ENCODE results near the gene RXRA.

The RXRA gene

DNA sequence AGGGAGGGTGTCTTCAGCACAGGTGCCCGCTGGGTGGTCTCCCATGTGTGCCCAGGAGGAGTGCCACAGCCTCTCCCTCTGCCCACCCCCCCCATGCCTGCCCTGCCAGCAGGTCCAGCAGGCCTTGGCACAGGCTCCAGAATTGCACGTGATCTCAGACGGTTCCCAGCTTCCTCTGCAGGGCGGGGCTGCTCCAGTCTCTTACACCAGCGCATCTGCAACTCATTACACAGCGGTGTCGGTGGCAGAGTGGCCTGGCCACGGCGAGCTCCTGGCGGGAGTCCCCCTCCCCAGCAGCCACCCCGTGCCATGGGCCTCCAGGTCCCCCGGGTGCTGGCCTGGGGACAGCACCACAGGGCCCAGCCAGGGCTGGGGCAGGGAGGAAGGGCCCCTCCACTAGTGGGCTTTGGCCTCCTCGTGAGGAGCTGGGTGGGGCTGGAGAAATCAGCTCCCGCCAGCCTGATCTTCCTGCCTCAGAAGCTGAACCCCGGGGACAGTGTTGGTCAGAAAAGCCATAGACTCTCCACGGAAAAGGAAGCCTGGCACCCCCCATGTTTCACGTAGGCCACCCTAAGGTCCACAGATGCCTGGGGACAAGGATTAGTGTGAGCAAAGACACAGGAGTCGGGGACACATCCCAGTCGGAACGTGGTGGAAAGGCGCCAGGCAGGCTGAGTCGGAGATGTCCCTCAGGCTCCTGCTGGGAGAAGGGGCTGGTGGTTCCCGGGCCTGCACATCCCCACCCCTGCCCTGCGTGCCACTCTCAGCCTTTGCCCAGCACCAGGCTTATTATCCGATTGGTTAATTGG lies 40.2 kb downstream of the RXRA start:
- no peaks in the 10 kb centered on the region for H3K36me3 ChIP-seq (ENCODE audit: control insufficient read depth in 2 of 2, insufficient read depth in 2 of 2, low read length in 2 of 2)
- H3K4me3 ChIP-seq (ENCODE audit: low read length in 2 of 2): peak overlapping the region; percentile 46 to 64
- H3K4me1 ChIP-seq (ENCODE audit: control insufficient read depth, insufficient read depth, low read length): peaks cover 85% of the 10 kb centered on the region
- peak overlapping the region; percentile 58 to 70 for H3K9ac ChIP-seq (ENCODE audit: low read length in 2 of 2)
- H3K27ac ChIP-seq (ENCODE audit: low read length): peak overlapping the region; percentile 80
- no peaks in the 10 kb centered on the region for H3K27me3 ChIP-seq (ENCODE audit: control insufficient read depth in 1 of 2, insufficient read depth in 2 of 2, low read length in 2 of 2)
- H3K9me3 ChIP-seq (ENCODE audit: control insufficient read depth in 2 of 2, low read length in 2 of 2): no peaks in the 10 kb centered on the region

DNA sequence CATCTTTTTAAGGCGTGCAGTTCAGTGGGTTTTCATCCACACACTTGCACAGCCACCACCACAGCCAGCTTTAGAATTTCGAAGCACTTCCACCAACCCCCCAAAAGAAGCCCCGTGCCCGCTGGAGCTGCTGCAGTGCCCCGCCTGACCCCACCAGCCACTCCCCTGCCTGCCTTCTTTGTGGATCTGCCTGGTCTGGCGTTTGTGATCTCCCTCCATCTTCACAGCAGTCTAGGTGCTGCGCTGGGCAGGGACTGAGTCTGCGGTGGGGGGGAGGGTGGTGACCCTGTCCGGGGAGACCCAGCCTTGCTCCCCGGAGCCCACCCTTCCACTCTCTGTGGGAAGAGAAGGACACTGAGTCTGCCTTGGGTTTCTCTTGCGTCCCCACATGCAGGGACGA lies 40.8 kb downstream of the RXRA start:
- Histone ChIP-seq H3K9ac (ENCODE audit: low read length in 2 of 2) (no peak overlapping the region), H3K4me1 (ENCODE audit: control insufficient read depth, insufficient read depth, low read length) (peaks cover 83% of the 10 kb centered on the region), H3K4me3 (ENCODE audit: low read length in 2 of 2) (peak overlapping the region in 1 of 2 donors; percentile 64), H3K36me3 (ENCODE audit: control insufficient read depth in 2 of 2, insufficient read depth in 2 of 2, low read length in 2 of 2) (no peaks in the 10 kb centered on the region), H3K27ac (ENCODE audit: low read length) (peak overlapping the region; percentile 80), H3K27me3 (ENCODE audit: control insufficient read depth in 1 of 2, insufficient read depth in 2 of 2, low read length in 2 of 2) (no peaks in the 10 kb centered on the region), H3K9me3 (ENCODE audit: control insufficient read depth in 2 of 2, low read length in 2 of 2) (no peaks in the 10 kb centered on the region)

GRCh38 chr9:134367791-134368490 lies 41.7 kb downstream of the RXRA start:
- no peak overlapping the region for H3K27ac ChIP-seq (ENCODE audit: low read length)
- H3K9ac ChIP-seq (ENCODE audit: low read length in 2 of 2): no peak overlapping the region
- H3K36me3 ChIP-seq (ENCODE audit: control insufficient read depth in 2 of 2, insufficient read depth in 2 of 2, low read length in 2 of 2): no peaks in the 10 kb centered on the region
- H3K4me1 ChIP-seq (ENCODE audit: control insufficient read depth, insufficient read depth, low read length): peaks cover 85% of the 10 kb centered on the region
- no peak overlapping the region for H3K4me3 ChIP-seq (ENCODE audit: low read length in 2 of 2)
- no peaks in the 10 kb centered on the region for H3K9me3 ChIP-seq (ENCODE audit: control insufficient read depth in 2 of 2, low read length in 2 of 2)
- no peaks in the 10 kb centered on the region for H3K27me3 ChIP-seq (ENCODE audit: control insufficient read depth in 1 of 2, insufficient read depth in 2 of 2, low read length in 2 of 2)

DNA sequence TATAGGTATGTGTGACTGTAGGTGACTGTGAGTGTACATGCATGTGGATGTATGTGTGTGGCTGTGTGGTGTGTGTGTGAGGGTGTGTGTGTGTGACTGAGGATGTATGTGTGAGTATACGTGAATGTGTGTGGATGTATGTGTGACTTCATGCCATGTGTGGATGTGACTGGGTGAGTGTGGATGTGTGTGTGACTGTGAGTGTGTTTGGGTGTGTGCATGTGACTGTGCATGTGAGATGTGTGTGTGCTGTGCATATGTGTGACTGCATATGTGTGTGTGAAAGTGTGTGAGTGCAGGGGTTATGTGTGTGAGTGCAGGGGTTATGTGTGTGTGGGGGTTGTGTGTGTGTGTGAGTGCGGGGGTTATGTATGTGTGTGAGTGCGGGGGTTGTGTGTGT lies 42.3 kb downstream of the RXRA start:
- H3K9ac ChIP-seq (ENCODE audit: low read length in 2 of 2): no peak overlapping the region
- H3K36me3 ChIP-seq (ENCODE audit: control insufficient read depth in 2 of 2, insufficient read depth in 2 of 2, low read length in 2 of 2): no peaks in the 10 kb centered on the region
- H3K9me3 ChIP-seq (ENCODE audit: control insufficient read depth in 2 of 2, low read length in 2 of 2): no peaks in the 10 kb centered on the region
- H3K27me3 ChIP-seq (ENCODE audit: control insufficient read depth in 1 of 2, insufficient read depth in 2 of 2, low read length in 2 of 2): no peaks in the 10 kb centered on the region
- no peak overlapping the region for H3K27ac ChIP-seq (ENCODE audit: low read length)
- peaks cover 87% of the 10 kb centered on the region for H3K4me1 ChIP-seq (ENCODE audit: control insufficient read depth, insufficient read depth, low read length)
- no peak overlapping the region for H3K4me3 ChIP-seq (ENCODE audit: low read length in 2 of 2)

DNA sequence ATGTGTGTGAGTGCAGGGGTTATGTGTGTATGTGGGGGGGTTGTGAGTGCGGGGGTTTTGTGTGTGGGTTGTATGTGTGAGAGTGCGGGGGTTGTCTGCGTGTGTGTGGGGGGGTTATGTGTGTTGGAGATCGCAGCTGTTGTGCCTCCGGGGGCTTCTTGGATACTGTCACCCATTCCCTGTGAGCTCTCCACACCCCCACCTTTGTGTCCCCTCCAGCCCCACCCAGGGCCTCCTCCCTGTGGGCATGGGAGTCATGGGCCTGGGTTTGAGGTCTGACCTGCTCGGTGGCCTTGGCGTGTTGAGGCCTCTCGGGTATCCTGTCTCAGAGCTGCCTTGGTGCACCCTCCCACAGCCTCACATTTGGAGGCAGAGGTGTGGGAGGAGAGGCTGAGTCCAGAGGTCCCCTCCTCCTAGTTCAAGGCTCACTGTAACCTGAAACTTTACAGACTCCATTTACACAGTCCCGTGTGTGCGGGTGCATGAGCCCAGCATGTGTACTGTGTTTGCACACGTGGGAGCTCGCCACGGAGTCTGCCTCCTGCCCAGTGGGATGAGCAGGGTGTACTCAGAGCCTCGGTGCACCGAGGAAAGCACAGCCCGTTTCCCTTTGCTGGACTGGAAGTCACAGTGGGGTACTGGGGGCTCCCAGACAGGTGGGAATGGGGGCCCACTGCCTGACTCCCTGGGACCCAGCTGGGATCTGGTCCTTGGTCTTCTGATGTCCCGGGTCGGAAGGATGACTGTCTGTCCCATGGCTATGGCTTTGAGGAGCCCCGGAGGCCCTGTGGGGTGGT lies 43.4 kb downstream of the RXRA start:
- no peak overlapping the region for H3K27ac ChIP-seq (ENCODE audit: low read length)
- no peak overlapping the region for H3K9ac ChIP-seq (ENCODE audit: low read length in 2 of 2)
- peaks cover 89% of the 10 kb centered on the region for H3K4me1 ChIP-seq (ENCODE audit: control insufficient read depth, insufficient read depth, low read length)
- H3K9me3 ChIP-seq (ENCODE audit: control insufficient read depth in 2 of 2, low read length in 2 of 2): no peaks in the 10 kb centered on the region
- H3K27me3 ChIP-seq (ENCODE audit: control insufficient read depth in 1 of 2, insufficient read depth in 2 of 2, low read length in 2 of 2): no peaks in the 10 kb centered on the region
- no peaks in the 10 kb centered on the region for H3K36me3 ChIP-seq (ENCODE audit: control insufficient read depth in 2 of 2, insufficient read depth in 2 of 2, low read length in 2 of 2)
- H3K4me3 ChIP-seq (ENCODE audit: low read length in 2 of 2): no peak overlapping the region

DNA sequence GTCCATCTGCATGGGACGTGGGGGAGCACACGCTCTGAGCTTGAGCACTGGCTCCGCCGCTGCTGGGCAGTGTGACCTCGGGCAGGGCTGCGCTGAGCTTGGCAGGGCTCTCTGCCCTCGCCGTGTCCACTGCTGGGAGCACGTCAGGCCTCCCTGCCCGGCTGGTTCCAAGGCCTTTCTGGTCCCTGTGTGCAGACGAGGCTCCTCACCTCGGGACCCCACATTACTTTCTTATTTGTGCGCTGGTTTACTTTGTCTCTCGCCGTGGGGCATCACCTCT lies 43.9 kb downstream of the RXRA start:
- Histone ChIP-seq H3K4me1 (ENCODE audit: control insufficient read depth, insufficient read depth, low read length) (peaks cover 89% of the 10 kb centered on the region), H3K9me3 (ENCODE audit: control insufficient read depth in 2 of 2, low read length in 2 of 2) (no peaks in the 10 kb centered on the region), H3K27me3 (ENCODE audit: control insufficient read depth in 1 of 2, insufficient read depth in 2 of 2, low read length in 2 of 2) (no peaks in the 10 kb centered on the region), H3K9ac (ENCODE audit: low read length in 2 of 2) (no peak overlapping the region), H3K36me3 (ENCODE audit: control insufficient read depth in 2 of 2, insufficient read depth in 2 of 2, low read length in 2 of 2) (no peaks in the 10 kb centered on the region), H3K4me3 (ENCODE audit: low read length in 2 of 2) (no peak overlapping the region), H3K27ac (ENCODE audit: low read length) (no peak overlapping the region)

- H3K9ac ChIP-seq (ENCODE audit: low read length in 2 of 2): no peak overlapping the region
These were observed 44.4 kb downstream of the RXRA start for GRCh38 chr9:134370638-134371037.

DNA sequence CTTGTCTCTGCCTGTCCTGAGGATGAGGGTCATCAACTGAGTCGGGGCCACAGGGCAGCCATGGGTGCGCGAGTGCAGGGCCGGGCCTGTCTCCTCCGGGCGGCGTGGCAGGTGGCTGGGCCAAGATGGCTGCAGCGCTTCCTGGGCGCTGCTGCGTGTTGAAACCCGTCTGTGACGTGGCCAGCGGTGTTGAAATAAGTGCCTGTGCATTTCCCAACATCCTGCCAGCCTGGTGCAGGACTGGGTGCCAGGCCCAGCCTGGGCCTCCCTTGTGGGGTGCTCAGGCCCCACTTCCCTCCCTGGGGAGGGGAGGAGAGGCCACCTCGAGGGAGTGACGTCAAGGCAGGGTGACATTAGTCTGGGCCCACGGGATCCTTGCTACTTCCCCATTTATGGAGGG lies 45.5 kb downstream of the RXRA start:
- no peaks in the 10 kb centered on the region for H3K36me3 ChIP-seq (ENCODE audit: control insufficient read depth in 2 of 2, insufficient read depth in 2 of 2, low read length in 2 of 2)
- no peaks in the 10 kb centered on the region for H3K27me3 ChIP-seq (ENCODE audit: control insufficient read depth in 1 of 2, insufficient read depth in 2 of 2, low read length in 2 of 2)
- H3K4me1 ChIP-seq (ENCODE audit: control insufficient read depth, insufficient read depth, low read length): peaks cover 88% of the 10 kb centered on the region
- peak overlapping the region; percentile 55 for H3K27ac ChIP-seq (ENCODE audit: low read length)
- no peak overlapping the region for H3K4me3 ChIP-seq (ENCODE audit: low read length in 2 of 2)
- no peaks in the 10 kb centered on the region for H3K9me3 ChIP-seq (ENCODE audit: control insufficient read depth in 2 of 2, low read length in 2 of 2)
- no peak overlapping the region for H3K9ac ChIP-seq (ENCODE audit: low read length in 2 of 2)

More at GRCh38 chr9:134370638-134371037, 44.4 kb downstream of the RXRA start:
- no peak overlapping the region for H3K27ac ChIP-seq (ENCODE audit: low read length)
- peaks cover 89% of the 10 kb centered on the region for H3K4me1 ChIP-seq (ENCODE audit: control insufficient read depth, insufficient read depth, low read length)
- no peak overlapping the region for H3K4me3 ChIP-seq (ENCODE audit: low read length in 2 of 2)
- no peaks in the 10 kb centered on the region for H3K9me3 ChIP-seq (ENCODE audit: control insufficient read depth in 2 of 2, low read length in 2 of 2)
- H3K27me3 ChIP-seq (ENCODE audit: control insufficient read depth in 1 of 2, insufficient read depth in 2 of 2, low read length in 2 of 2): no peaks in the 10 kb centered on the region
- H3K36me3 ChIP-seq (ENCODE audit: control insufficient read depth in 2 of 2, insufficient read depth in 2 of 2, low read length in 2 of 2): no peaks in the 10 kb centered on the region

DNA sequence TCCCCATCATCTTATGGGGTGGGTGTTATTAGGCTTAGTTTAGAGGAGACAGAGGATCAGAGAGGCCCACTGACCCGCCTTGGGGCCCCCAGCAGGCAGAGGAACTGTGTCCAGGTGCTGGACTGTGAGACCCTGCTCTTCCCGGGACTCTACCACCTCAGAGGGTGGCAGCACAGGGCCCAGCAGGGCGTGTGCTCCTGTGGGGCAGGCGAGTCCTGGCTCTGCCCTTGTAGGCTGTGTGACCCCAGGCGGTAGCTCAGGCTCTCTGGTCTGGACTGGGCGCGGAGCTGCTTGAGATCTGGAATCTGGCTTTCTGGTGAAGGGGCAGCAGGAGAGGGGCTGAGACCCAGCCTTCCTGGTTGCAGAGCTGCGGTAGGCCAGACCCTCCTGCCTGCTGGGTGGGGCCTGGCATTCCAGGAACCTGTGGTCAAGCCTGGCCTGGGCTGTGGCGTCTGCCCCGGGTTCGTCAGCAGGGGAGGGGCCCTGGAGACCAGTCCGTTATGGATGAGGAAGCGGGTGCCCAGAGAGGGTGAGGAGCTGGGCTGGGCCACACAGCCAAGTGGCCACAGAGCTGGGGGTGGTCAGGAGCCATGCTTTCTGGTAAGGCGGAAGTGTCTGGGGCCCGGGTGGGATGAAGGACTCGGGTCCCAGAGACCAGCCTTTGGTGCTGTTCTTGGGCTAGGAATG lies 46.5 kb downstream of the RXRA start:
- Histone ChIP-seq H3K36me3 (ENCODE audit: control insufficient read depth in 2 of 2, insufficient read depth in 2 of 2, low read length in 2 of 2) (no peaks in the 10 kb centered on the region), H3K9ac (ENCODE audit: low read length in 2 of 2) (no peak overlapping the region), H3K27me3 (ENCODE audit: control insufficient read depth in 1 of 2, insufficient read depth in 2 of 2, low read length in 2 of 2) (no peaks in the 10 kb centered on the region), H3K4me1 (ENCODE audit: control insufficient read depth, insufficient read depth, low read length) (peaks cover 88% of the 10 kb centered on the region), H3K4me3 (ENCODE audit: low read length in 2 of 2) (no peak overlapping the region), H3K27ac (ENCODE audit: low read length) (peak overlapping the region; percentile 55), H3K9me3 (ENCODE audit: control insufficient read depth in 2 of 2, low read length in 2 of 2) (no peaks in the 10 kb centered on the region)

DNA sequence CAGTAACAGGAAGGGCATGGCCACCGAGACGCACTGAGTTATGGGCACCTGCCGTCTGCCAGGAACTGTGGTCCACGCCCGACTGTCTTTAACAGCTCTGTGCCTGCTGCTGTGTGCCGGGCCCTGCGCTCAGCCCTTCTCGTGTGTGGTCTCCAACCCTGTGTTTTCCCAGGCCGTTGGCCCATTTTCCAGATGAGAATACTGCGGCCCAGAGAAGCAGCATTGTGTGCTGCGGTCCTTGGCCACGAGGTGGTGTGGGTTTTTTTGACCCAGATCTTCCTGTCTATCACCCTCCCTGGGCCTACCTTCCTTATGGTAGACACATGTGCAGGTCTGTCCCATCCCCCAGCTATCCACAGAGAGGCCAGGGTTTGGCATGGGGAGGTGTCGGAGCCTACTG lies 47.0 kb downstream of the RXRA start:
- Histone ChIP-seq H3K27ac (ENCODE audit: low read length) (peak overlapping the region; percentile 55), H3K36me3 (ENCODE audit: control insufficient read depth in 2 of 2, insufficient read depth in 2 of 2, low read length in 2 of 2) (no peaks in the 10 kb centered on the region), H3K9me3 (ENCODE audit: control insufficient read depth in 2 of 2, low read length in 2 of 2) (no peaks in the 10 kb centered on the region), H3K9ac (ENCODE audit: low read length in 2 of 2) (no peak overlapping the region), H3K4me1 (ENCODE audit: control insufficient read depth, insufficient read depth, low read length) (peaks cover 88% of the 10 kb centered on the region), H3K4me3 (ENCODE audit: low read length in 2 of 2) (no peak overlapping the region), H3K27me3 (ENCODE audit: control insufficient read depth in 1 of 2, insufficient read depth in 2 of 2, low read length in 2 of 2) (no peaks in the 10 kb centered on the region)
